Adrenal gland (tissue), 12 donors: ENCODE data around the gene ENTPD3. TPM values are rescaled to one million over a fixed set of nuclear protein-coding genes. Genes with fewer than 3 reads are reported as not detected.

Experiments used
- DNase-seq, 7 donors: peaks; one replicate each; pipeline ENCODE4 v3.0.0-alpha.2; 2019 to 2020
- H3K27ac ChIP-seq, 5 donors: fragments of 200-600 bp; sonication (generic) in 4 of 5; 1 replicate in 3 of 5; 2 replicates in 2 of 5; pipeline versions ENCODE4 v1.5.1 to v1.8.0; 2016 to 2020; ENCODE audit warnings: mild to moderate bottlenecking in 1 of 5
- H3K27me3 ChIP-seq: fragments of 200-600 bp; 2 replicates; pipeline ENCODE4 v1.8.0; 2021
- H3K36me3 ChIP-seq, 2 donors: fragments of 200-600 bp; replicated peaks in 1 of 2; 1 replicate in 1 of 2; 2 replicates in 1 of 2; pipeline versions ENCODE4 v1.5.1 to v1.8.0; 2018 to 2022
- H3K4me1 ChIP-seq, 2 donors: fragments of 200-600 bp; replicated peaks in 1 of 2; 1 replicate in 1 of 2; 2 replicates in 1 of 2; pipeline versions ENCODE4 v1.5.1 to v1.8.0; 2018 to 2021
- H3K4me3 ChIP-seq, 4 donors: fragments of 200-600 bp; sonication (generic) in 3 of 4; one replicate each; pipeline ENCODE4 v1.5.1; 2016 to 2018
- H3K9me3 ChIP-seq, 3 donors: fragments of 200-600 bp; sonication (generic) in 1 of 3; replicated peaks in 1 of 3; 1 replicate in 2 of 3; 2 replicates in 1 of 3; pipeline versions ENCODE4 v1.5.1 to v1.8.0; 2016 to 2021
- CTCF ChIP-seq, 6 experiments: fragments of 450-650 bp in 4 of 6; fragments of 200-600 bp in 2 of 6; sonication (generic) in 1 of 6; IDR thresholded peaks; 1 replicate in 5 of 6; 2 replicates in 1 of 6; pipeline versions ENCODE4 v1.5.1 to v1.8.0; 2016 to 2021; ENCODE audit warnings: antibody characterized with exemption in 6 of 6, mild to moderate bottlenecking in 2 of 6, moderate library complexity in 1 of 6
- POLR2A ChIP-seq, 2 donors: fragments of 450-650 bp; IDR thresholded peaks; one replicate each; pipeline ENCODE4 v1.6.1; 2017; ENCODE audit warnings: antibody characterized with exemption in 2 of 2, mild to moderate bottlenecking in 2 of 2, moderate library complexity in 1 of 2
- WGBS, 4 donors: extraction: QIAGEN DNeasy Blood & Tissue Kit in 2 of 4; methylation state at CpG; one replicate each; pipeline versions ENCODE4 v1.1.5 to v1.1.7; 2013 to 2017; 5-methylcytosine and 5-hydroxymethylcytosine counted together
- intact Hi-C, 2 donors: fragments of 100-400 bp; cut with DNase I; formaldehyde crosslinking; loops; one replicate each; pipeline versions ENCODE4 v1.14.1 to v1.15.0; 2022 to 2023
- polyA plus RNA-seq, 3 donors: library from polyadenylated mRNA; stranded (reverse); fragments of 200-250 nt in 2 of 3; fragments of 350-450 nt in 1 of 3; fragmentation: Illumina TruSeq in 1 of 3; extraction: RNeasy Lipid Tissue Mini Kit (QIAGEN cat#74804) in 1 of 3; gene quantifications; one replicate each; pipeline ENCODE4 v1.2.3, GENCODE V29; 2013 to 2014
- total RNA-seq, 9 donors: library from RNA; depleted of rRNA in 4 of 9; stranded (reverse); fragments of >200 nt in 4 of 9; fragments of 120-200 nt in 1 of 9; fragmentation: NEBNext Ultra II Directional in 1 of 9; extraction: Animal tissue kit (Norgen Biotek cat#: 25700) in 1 of 9; gene quantifications; one replicate each; pipeline versions ENCODE4 v1.1.0 to v1.2.4, GENCODE V29; 2013 to 2023
- donor health status: healthy with polysubstance abuse.
- donor health status: Bipolar disorder and iron deficiency.
- donor health status: DM: yes; HTN: yes; CAD: no.
- donor health status: DM: no; HTN: no; CAD: no.
- donor health status: DM: no; HTN: no; CAD: no.
- donor health status: DM: yes; HTN: yes; CAD: no.

The ENTPD3 gene
- total and polyA plus RNA-seq, 12 donors = 0.08 to 0.72 (median 0.39) TPM; not detected in 5

- intact Hi-C loops = no loop called here
- H3K36me3 ChIP-seq = peaks cover 0 to 19% of the 10 kb centered on the region in 2 donors
- no peak overlapping the region for H3K4me3 ChIP-seq
- H3K9me3 ChIP-seq = no peaks in the 10 kb centered on the region
- TF ChIP-seq POLR2A (IDR thresholded peaks at IDR 0.05) = no peak
- no peak for TF ChIP-seq CTCF (IDR thresholded peaks at IDR 0.05)
- no peak overlapping the region for H3K27ac ChIP-seq
- DNase-seq = no peak
- no peaks in the 10 kb centered on the region for H3K27me3 ChIP-seq
- H3K4me1 ChIP-seq = no peaks in the 10 kb centered on the region
- 89 to 96% (median 92%) methylated on average over 4 of the region's 4 CpGs for WGBS, 4 donors
Measured at GRCh38 chr3:40468018-40468417, 81.0 kb downstream of the ENTPD3 start.

DNA sequence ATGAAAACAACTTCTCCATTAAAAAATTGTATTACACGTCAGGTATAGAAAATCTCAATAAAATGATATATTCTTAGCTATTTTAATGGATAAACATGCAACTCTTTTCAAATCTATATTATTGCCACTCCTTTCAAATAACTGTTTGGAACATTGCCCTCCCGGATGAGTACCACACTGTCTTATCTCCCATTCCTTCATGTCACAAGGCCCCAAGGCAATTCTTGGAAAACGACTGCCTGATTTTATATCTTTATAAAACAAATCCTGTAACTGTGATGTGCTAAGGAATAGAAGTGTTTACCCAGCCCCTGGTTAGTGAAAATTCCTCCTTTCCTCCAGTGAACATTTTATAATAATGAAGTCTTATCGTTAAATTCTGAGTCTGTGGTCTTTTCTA, 83.7 kb downstream of the ENTPD3 start:
- H3K9me3 ChIP-seq = no peaks in the 10 kb centered on the region
- TF ChIP-seq CTCF (IDR thresholded peaks at IDR 0.05) (no peak), POLR2A (IDR thresholded peaks at IDR 0.05) (no peak)
- intact Hi-C loops = no loop called here
- H3K27ac ChIP-seq = peak overlapping the region in 1 of 5 donors; percentile 17
- H3K4me3 ChIP-seq = no peak overlapping the region
- peak in 2 of 7 donors; percentile 27 to 61 for DNase-seq
- no peaks in the 10 kb centered on the region for H3K36me3 ChIP-seq
- H3K4me1 ChIP-seq = no peaks in the 10 kb centered on the region
- no peaks in the 10 kb centered on the region for H3K27me3 ChIP-seq
- WGBS, 4 donors = 62 to 76% (median 65%) methylated on average over 4 of the region's 4 CpGs

- peak within 1 kb of the TSS in 3 of 5 donors; percentile 35 to 56 (median 45) for H3K27ac ChIP-seq
- intact Hi-C loops = loop anchor here in 1 of 2 donors (2.0 kb wide), 1 partner anchor 50 kb away; no protein-coding TSS in a partner anchor
- H3K27me3 ChIP-seq = no peaks in the 10 kb centered on the region
- peaks cover 4 to 6% of the 10 kb centered on the region in 2 donors for H3K4me1 ChIP-seq
- H3K4me3 ChIP-seq = peak within 1 kb of the TSS; percentile 50 to 69 (median 69)
- no peak for TF ChIP-seq CTCF (IDR thresholded peaks at IDR 0.05)
- TF ChIP-seq POLR2A (IDR thresholded peaks at IDR 0.05) = peak in 1 of 2 donors; percentile 22
- 6 to 9% (median 8%) methylated on average over 37 to 48 of the region's 48 CpGs for WGBS, 4 donors
- DNase-seq = peak; percentile 62 to 83 (median 74)
- peaks cover 0 to under 1% of the 10 kb centered on the region in 2 donors for H3K36me3 ChIP-seq
- H3K9me3 ChIP-seq = no peaks in the 10 kb centered on the region
Measured at GRCh38 chr3:40476478-40477470, 89.8 kb downstream of the ENTPD3 start, which contains the start of gene ZNF619. TSS of gene ZNF619 (plus strand) at chr3:40477122. CDS start at chr3:40477980, 858 bp downstream.

DNA sequence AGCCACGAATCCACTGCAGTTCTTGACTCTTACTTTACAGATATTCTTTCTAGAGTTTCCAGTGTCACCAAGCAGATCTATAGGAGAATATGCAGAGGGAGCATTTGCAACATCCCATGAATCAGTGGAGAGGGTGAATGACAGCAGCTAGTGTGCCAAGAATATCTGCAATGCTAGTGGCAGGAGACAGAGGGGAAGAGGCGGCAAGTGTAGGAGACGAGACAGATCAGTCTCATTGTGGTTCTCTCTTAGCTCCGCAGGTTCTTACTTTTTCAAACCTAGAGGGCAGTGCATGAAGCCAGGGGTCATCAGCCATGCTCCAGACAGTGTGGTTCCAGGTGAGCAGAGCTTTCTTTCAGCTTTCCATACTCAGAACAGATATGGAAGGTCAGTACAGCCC, 90.7 kb downstream of the ENTPD3 start:
- no peak for DNase-seq
- Histone ChIP-seq H3K27ac (no peak overlapping the region), H3K27me3 (no peaks in the 10 kb centered on the region), H3K4me1 (peaks cover 4 to 6% of the 10 kb centered on the region in 2 donors), H3K36me3 (peaks cover 0 to 8% of the 10 kb centered on the region in 2 donors), H3K4me3 (peak overlapping the region in 3 of 4 donors; percentile 50 to 69 (median 69)), H3K9me3 (no peaks in the 10 kb centered on the region)
- 48 to 57% (median 53%) methylated on average over 4 of the region's 4 CpGs for WGBS, 4 donors
- TF ChIP-seq POLR2A (IDR thresholded peaks at IDR 0.05) (no peak), CTCF (IDR thresholded peaks at IDR 0.05) (no peak)
- intact Hi-C loops = loop anchor here in 1 of 2 donors (2.0 kb wide), 1 partner anchor 49 kb away; no protein-coding TSS in a partner anchor
